Gastrocnemius medialis (tissue), 4 donors: ENCODE data around the gene GAA. TPM values are rescaled to one million over a fixed set of nuclear protein-coding genes. Genes with fewer than 3 reads are reported as not detected.

ENCODE experiments used
- ATAC-seq, 2 donors: fragments of 150-250 bp; one replicate each; pipeline ENCODE4 v1.9.1; 2016
- DNase-seq, 2 donors: peaks; one replicate each; pipeline ENCODE4 v3.0.0-alpha.2; 2019
- H3K27ac ChIP-seq, 4 donors: fragments of 200-600 bp; sonication (generic); 1 replicate in 1 of 4; 2 replicates in 3 of 4; pipeline ENCODE4 v1.5.1; 2016 to 2018; ENCODE audit warnings: mild to moderate bottlenecking in 2 of 4, moderate library complexity in 1 of 4
- H3K27me3 ChIP-seq, 3 donors: fragments of 200-600 bp; sonication (generic) in 2 of 3; 1 replicate in 1 of 3; 2 replicates in 2 of 3; pipeline versions ENCODE4 v1.5.1 to v1.6.0; 2016 to 2019; ENCODE audit warnings: mild to moderate bottlenecking in 1 of 3, moderate library complexity in 1 of 3
- H3K36me3 ChIP-seq, 2 donors: fragments of 200-600 bp; sonication (generic) in 1 of 2; one replicate each; pipeline ENCODE4 v1.5.1; 2017 to 2018
- H3K4me1 ChIP-seq, 2 donors: fragments of 200-600 bp; sonication (generic) in 1 of 2; one replicate each; pipeline ENCODE4 v1.5.1; 2016 to 2017; ENCODE audit warnings: mild to moderate bottlenecking in 2 of 2
- H3K4me3 ChIP-seq, 4 donors: fragments of 200-600 bp; sonication (generic) in 3 of 4; 1 replicate in 1 of 4; 2 replicates in 3 of 4; pipeline ENCODE4 v1.5.1; 2016 to 2019; ENCODE audit warnings: mild to moderate bottlenecking in 2 of 4
- H3K9me3 ChIP-seq, 3 donors: fragments of 200-600 bp; sonication (generic) in 2 of 3; 1 replicate in 1 of 3; 2 replicates in 2 of 3; pipeline ENCODE4 v1.5.1; 2016 to 2019
- POLR2A ChIP-seq, 2 donors: fragments of 450-650 bp; IDR thresholded peaks; one replicate each; pipeline ENCODE4 v1.6.1; 2017; ENCODE audit warnings: antibody characterized with exemption in 2 of 2, mild to moderate bottlenecking in 2 of 2, moderate library complexity in 2 of 2
- in situ Hi-C, 4 donors: fragments of 200-750 bp; cut with MboI; loops; one replicate each; pipeline versions ENCODE4 v1.15.0 to v1.8.0; 2017; ENCODE audit warnings: low sequenced_read_pairs in 4 of 4
- intact Hi-C: fragments of 100-400 bp; cut with DNase I; formaldehyde crosslinking; loops from one replicate; pipeline ENCODE4 v1.15.1; 2023; ENCODE audit warnings: low total_unique reads
- total RNA-seq, 4 donors: library from RNA; depleted of rRNA; stranded (reverse); fragments of >200 nt; gene quantifications; one replicate each; pipeline versions ENCODE4 v1.1.0 to v1.2.3, GENCODE V29; 2016
- TF ChIP-seq, protein P1 (sequence below), 5 experiments: fragments of 450-650 bp in 3 of 5; fragments of 200-600 bp in 2 of 5; sonication (generic) in 2 of 5; IDR thresholded peaks in 4 of 5; conservative IDR thresholded peaks in 1 of 5; 1 replicate in 4 of 5; 2 replicates in 1 of 5; pipeline ENCODE4 v1.5.1; 2016 to 2019; ENCODE audit warnings: antibody characterized with exemption in 5 of 5, mild to moderate bottlenecking in 3 of 5, moderate library complexity in 3 of 5

Gene GAA
- total RNA-seq, 4 donors from 2014 or later, result 39.2 to 72.3 (median 70.1) TPM

DNA sequence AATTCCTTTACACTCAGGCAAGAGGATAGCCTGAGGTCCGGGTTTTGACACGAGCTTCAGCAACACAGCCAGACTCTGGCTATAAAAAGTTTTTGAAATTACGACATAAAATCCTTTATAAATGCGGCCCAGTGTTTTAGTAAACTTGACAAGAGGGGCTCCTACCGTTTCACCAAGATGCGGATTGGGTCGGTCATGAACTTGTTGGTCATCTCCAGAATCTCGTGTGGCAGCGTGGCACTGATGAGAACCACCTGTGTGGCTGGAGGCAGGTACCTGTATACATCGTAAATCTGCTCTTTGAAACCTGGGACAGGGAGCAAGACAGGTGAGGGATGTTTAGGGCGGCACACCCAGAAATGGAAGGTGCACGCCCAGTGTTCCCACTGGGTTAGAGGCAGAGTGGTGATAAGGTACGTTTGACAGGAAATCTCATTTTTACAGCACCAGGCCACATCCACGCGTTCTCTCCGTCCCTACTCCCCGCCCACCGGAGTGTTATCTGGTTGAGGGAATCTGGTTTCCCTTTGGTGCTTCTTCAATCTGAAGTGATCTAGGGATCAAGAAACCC, 37.6 kb downstream of the GAA start:
- Histone ChIP-seq H3K36me3 (peaks cover 2 to 100% of the 10 kb centered on the region in 2 donors), H3K27ac (no peak overlapping the region), H3K9me3 (no peaks in the 10 kb centered on the region), H3K4me1 (no peaks in the 10 kb centered on the region), H3K4me3 (no peak overlapping the region), H3K27me3 (no peaks in the 10 kb centered on the region)
- no peak for DNase-seq
- ATAC-seq, result no peak
- in situ Hi-C loops (no loop called here), intact Hi-C loops (no loop called here)
- no peak for TF ChIP-seq POLR2A (IDR thresholded peaks at IDR 0.05)
- TF ChIP-seq, protein P1, sequence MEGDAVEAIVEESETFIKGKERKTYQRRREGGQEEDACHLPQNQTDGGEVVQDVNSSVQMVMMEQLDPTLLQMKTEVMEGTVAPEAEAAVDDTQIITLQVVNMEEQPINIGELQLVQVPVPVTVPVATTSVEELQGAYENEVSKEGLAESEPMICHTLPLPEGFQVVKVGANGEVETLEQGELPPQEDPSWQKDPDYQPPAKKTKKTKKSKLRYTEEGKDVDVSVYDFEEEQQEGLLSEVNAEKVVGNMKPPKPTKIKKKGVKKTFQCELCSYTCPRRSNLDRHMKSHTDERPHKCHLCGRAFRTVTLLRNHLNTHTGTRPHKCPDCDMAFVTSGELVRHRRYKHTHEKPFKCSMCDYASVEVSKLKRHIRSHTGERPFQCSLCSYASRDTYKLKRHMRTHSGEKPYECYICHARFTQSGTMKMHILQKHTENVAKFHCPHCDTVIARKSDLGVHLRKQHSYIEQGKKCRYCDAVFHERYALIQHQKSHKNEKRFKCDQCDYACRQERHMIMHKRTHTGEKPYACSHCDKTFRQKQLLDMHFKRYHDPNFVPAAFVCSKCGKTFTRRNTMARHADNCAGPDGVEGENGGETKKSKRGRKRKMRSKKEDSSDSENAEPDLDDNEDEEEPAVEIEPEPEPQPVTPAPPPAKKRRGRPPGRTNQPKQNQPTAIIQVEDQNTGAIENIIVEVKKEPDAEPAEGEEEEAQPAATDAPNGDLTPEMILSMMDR (IDR thresholded peaks at IDR 0.05 in 4 of 5, conservative IDR thresholded peaks at IDR 0.05 in 1 of 5), result no peak

DNA sequence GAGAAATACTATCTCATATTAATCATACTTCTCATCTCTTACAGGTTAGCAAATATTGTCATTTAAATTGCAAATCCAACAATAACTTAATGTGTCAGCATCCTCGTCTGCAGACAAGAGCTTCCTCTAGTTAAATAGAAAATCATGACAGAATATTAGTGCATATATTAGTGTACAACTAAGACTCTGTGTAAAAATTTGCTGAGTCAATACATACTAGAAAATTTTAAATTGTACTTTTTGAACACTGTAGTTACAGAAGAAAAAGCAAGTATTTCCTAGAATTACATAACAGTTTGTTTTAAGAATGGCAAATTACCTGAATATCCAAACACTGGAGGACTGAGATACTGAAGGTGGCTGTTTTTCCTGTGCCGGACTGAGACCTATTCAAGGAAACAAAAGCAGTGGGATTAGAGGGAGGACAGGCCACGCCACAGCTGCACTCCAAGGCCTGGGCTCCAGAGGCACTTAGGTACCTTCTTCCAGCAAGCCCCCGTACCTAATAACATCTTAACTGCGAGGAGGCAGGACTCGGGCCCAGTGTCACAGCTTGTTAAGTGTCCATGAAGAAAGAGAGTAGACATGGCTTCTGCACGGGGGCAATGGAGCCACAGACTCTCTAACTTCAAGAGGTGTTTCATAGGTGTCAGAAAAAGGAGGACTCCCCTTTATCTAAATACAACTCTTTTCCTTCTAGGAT, 40.2 kb downstream of the GAA start:
- no peak for ATAC-seq
- in situ Hi-C loops, result no loop called here
- H3K4me1 ChIP-seq, result peaks cover 11 to 15% of the 10 kb centered on the region in 2 donors
- H3K4me3 ChIP-seq, result no peak overlapping the region
- H3K36me3 ChIP-seq, result peaks cover 0 to 74% of the 10 kb centered on the region in 2 donors
- H3K27me3 ChIP-seq, result no peaks in the 10 kb centered on the region
- intact Hi-C loops, result no loop called here
- no peak overlapping the region for H3K27ac ChIP-seq
- TF ChIP-seq, protein P1 (IDR thresholded peaks at IDR 0.05 in 4 of 5, conservative IDR thresholded peaks at IDR 0.05 in 1 of 5), result no peak
- no peak for TF ChIP-seq POLR2A (IDR thresholded peaks at IDR 0.05)
- no peak for DNase-seq
- no peaks in the 10 kb centered on the region for H3K9me3 ChIP-seq

DNA sequence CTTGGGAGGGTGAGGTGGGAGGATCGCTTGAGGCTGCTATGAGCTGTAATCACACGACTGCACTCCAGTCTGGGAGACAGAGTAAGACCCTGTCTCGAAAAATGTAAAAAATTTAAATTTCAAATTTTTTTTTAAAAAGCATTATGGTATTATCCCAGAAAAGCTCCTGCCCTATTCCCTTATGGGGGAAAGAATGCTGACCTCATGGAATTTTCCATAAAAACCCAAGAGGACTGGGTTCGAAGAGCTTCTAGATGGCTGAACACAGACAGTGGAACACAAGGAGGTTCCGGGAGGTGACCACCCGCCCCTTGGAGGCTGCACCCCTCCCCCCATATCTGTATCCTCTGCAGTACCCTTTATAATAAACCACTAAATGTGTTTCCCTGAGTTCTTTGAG, 41.5 kb downstream of the GAA start:
- Histone ChIP-seq H3K9me3 (no peaks in the 10 kb centered on the region), H3K27ac (no peak overlapping the region), H3K4me3 (no peak overlapping the region), H3K27me3 (no peaks in the 10 kb centered on the region), H3K4me1 (peaks cover 11 to 15% of the 10 kb centered on the region in 2 donors), H3K36me3 (peaks cover 0 to 61% of the 10 kb centered on the region in 2 donors)
- ATAC-seq (no peak), DNase-seq (no peak)
- in situ Hi-C loops (no loop called here), intact Hi-C loops (no loop called here)
- no peak for TF ChIP-seq POLR2A (IDR thresholded peaks at IDR 0.05)
- TF ChIP-seq, protein P1 (IDR thresholded peaks at IDR 0.05 in 4 of 5, conservative IDR thresholded peaks at IDR 0.05 in 1 of 5), result no peak

DNA sequence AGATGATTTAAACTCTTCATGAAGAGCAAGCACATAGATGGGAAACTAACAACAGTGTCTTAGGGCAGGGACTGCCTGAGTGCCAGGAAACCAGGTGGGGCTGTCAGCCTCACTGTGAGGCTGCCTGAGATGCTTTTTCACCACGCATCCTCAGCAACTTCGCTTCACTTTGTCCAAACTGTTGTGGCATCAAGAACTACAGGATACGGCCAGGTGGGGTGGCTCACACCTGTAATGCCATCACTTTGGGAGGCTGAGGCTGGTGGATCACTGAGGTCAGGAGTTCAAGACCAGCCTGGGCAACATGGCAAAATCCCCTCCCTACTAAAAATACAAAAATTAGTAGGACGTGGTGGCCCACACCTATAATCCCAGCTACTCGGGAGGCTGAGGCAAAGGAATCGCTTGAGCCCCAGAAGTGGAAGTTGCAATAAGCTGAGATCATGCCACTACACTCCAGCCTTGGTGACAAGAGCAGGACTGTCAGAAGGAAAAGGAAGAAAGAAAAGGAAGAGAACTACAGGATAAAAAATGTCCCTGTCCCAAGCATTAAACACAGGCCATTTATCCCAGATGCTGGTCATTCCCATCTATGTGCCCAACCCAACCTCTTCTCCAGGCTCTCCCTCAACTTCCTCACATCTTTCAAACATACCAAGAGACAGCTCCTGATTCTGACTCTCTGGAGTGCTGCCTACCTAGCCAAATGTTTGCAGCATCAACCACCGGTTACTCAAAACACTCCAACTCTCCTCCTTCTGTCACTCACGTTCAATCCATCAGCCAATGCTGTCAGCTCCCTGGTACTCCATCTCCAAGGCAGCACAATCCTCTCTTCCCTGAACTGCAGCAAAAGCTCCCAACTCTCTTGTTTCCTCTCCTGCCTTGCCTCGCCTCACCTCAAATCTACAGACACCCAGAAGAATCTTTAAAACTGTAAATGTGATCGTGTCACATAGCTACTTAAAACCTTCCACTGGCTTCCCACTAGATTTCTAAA, 44.0 kb downstream of the GAA start:
- intact Hi-C loops (loop anchor here (2.0 to 5.0 kb wide), 3 partner anchors 73 to 217 kb away; no protein-coding TSS in a partner anchor), in situ Hi-C loops (no loop called here)
- Histone ChIP-seq H3K4me1 (peaks cover 15 to 16% of the 10 kb centered on the region in 2 donors), H3K4me3 (peak overlapping the region; percentile 77 to 95 (median 88)), H3K27me3 (no peaks in the 10 kb centered on the region), H3K27ac (peak overlapping the region; percentile 95 to 98 (median 97)), H3K36me3 (peaks cover 0 to 37% of the 10 kb centered on the region in 2 donors), H3K9me3 (no peaks in the 10 kb centered on the region)
- DNase-seq (no peak), ATAC-seq (no peak)
- TF ChIP-seq POLR2A (IDR thresholded peaks at IDR 0.05), result no peak
- TF ChIP-seq, protein P1 (IDR thresholded peaks at IDR 0.05 in 4 of 5, conservative IDR thresholded peaks at IDR 0.05 in 1 of 5), result no peak
